DMS153 (cell line): ENCODE measurements around the gene RASGEF1C.
"Not testable (repeated sequence)": the region's sequence is repeated elsewhere in the genome, so short reads cannot be mapped to it uniquely, and the experiment has no call there.

Experiments used
- DNase-seq: peaks from one replicate; lab custom pipeline; 2025; lab: John Stamatoyannopoulos, UW

Gene RASGEF1C

GRCh38 chr5:180099733-180100611 is 109.0 kb downstream of the RASGEF1C start:
- no peak for DNase-seq

GRCh38 chr5:180098991-180099732 is 109.8 kb downstream of the RASGEF1C start:
- DNase-seq = no peak

GRCh38 chr5:180098526-180098925 is 110.5 kb downstream of the RASGEF1C start:
- no peak for DNase-seq

- no peak for DNase-seq
These were observed 111.1 kb downstream of the RASGEF1C start for GRCh38 chr5:180097926-180098325.

- no peak for DNase-seq
These were observed 111.7 kb downstream of the RASGEF1C start for GRCh38 chr5:180097163-180097894.

- no peak for DNase-seq
These were observed 112.4 kb downstream of the RASGEF1C start for GRCh38 chr5:180096616-180097015.

- DNase-seq = no peak
These were observed 113.5 kb downstream of the RASGEF1C start for GRCh38 chr5:180095545-180095944.

- DNase-seq = no peak
These were observed 115.2 kb downstream of the RASGEF1C start for GRCh38 chr5:180093651-180094382.

GRCh38 chr5:180093241-180093640 is 115.8 kb downstream of the RASGEF1C start:
- DNase-seq = no peak

GRCh38 chr5:180090769-180091546 is 118.1 kb downstream of the RASGEF1C start:
- DNase-seq = no peak

GRCh38 chr5:180090098-180090768 is 118.8 kb downstream of the RASGEF1C start:
- DNase-seq = no peak

- DNase-seq = not testable (repeated sequence)
These were observed 119.4 kb downstream of the RASGEF1C start for GRCh38 chr5:180089628-180090027.

- DNase-seq = no peak
These were observed 120.5 kb downstream of the RASGEF1C start for GRCh38 chr5:180088561-180088960.

- DNase-seq = no peak
These were observed 122.1 kb downstream of the RASGEF1C start for GRCh38 chr5:180086816-180087399.

- no peak for DNase-seq
These were observed 123.2 kb downstream of the RASGEF1C start for GRCh38 chr5:180085837-180086236.

- peak; percentile 75 for DNase-seq
These were observed 124.1 kb downstream of the RASGEF1C start for GRCh38 chr5:180084638-180085561.

GRCh38 chr5:180083529-180084060 is 125.4 kb downstream of the RASGEF1C start:
- no peak for DNase-seq

- no peak for DNase-seq
These were observed 126.2 kb downstream of the RASGEF1C start for GRCh38 chr5:180082633-180083420.
